ENCODE results near the gene CTSL. TPM values are rescaled to one million over a fixed set of nuclear protein-coding genes. Genes with fewer than 3 reads are reported as not detected.

Gene CTSL
- polyA plus RNA-seq, 1 donor (not counting 4 experiments of a cell fraction or from before 2014, with no cell fraction given): 121 TPM

DNA sequence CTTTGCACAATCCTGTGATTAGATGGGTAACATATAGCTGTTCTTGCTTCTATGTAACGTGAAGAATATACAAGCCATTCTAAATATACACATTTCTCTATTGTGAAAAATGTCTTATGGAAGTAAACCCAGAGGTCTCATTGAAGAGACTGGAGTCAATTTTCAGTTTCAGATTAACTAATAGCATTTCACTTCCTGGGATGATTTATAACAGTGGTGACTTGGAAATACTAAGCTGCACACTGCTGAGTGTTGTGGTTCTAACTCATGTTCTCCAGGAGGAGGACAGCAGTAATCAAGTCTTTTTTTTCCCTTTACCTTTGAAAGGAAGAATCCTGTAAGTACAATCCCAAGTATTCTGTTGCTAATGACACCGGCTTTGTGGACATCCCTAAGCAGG lies 3.3 kb downstream of the CTSL start:
- FAIRE-seq: no peak
- H2AFZ ChIP-seq (ENCODE audit: control insufficient read depth, low read length): no peak overlapping the region
- no peak overlapping the region for H3K4me2 ChIP-seq (ENCODE audit: control insufficient read depth, extremely low read depth, insufficient read depth, low read depth, low read length)
- H3K27me3 ChIP-seq (ENCODE audit: control insufficient read depth, extremely low read depth, insufficient read depth, low read length): no peaks in the 10 kb centered on the region
- no peaks in the 10 kb centered on the region for H3K4me1 ChIP-seq (ENCODE audit: control insufficient read depth, extremely low read depth, insufficient read depth, low read length)
- H3K9me3 ChIP-seq (ENCODE audit: control insufficient read depth, low read depth, low read length): no peaks in the 10 kb centered on the region
- no peaks in the 10 kb centered on the region for H4K20me1 ChIP-seq (ENCODE audit: control insufficient read depth, extremely low read depth, insufficient read depth, low read length)
- H3K36me3 ChIP-seq (ENCODE audit: control insufficient read depth in 2 of 2, extremely low read depth in 1 of 2, insufficient read depth in 2 of 2, low read length in 2 of 2): peaks cover 3 to 26% of the 10 kb centered on the region in 2 experiments
- no peak overlapping the region for H3K4me3 ChIP-seq (ENCODE audit: control insufficient read depth in 2 of 3, extremely low read depth in 1 of 3, insufficient read depth in 2 of 3, low read depth in 1 of 3, low read length in 3 of 3)
- no peaks in the 10 kb centered on the region for H3K79me2 ChIP-seq (ENCODE audit: control insufficient read depth, insufficient read depth, low read length)
- H3K9me1 ChIP-seq (ENCODE audit: control insufficient read depth, extremely low read depth, insufficient read depth, low read length): no peaks in the 10 kb centered on the region
- no peak for DNase-seq (ENCODE audit: low read depth, low spot score)
- TF ChIP-seq, protein P1, sequence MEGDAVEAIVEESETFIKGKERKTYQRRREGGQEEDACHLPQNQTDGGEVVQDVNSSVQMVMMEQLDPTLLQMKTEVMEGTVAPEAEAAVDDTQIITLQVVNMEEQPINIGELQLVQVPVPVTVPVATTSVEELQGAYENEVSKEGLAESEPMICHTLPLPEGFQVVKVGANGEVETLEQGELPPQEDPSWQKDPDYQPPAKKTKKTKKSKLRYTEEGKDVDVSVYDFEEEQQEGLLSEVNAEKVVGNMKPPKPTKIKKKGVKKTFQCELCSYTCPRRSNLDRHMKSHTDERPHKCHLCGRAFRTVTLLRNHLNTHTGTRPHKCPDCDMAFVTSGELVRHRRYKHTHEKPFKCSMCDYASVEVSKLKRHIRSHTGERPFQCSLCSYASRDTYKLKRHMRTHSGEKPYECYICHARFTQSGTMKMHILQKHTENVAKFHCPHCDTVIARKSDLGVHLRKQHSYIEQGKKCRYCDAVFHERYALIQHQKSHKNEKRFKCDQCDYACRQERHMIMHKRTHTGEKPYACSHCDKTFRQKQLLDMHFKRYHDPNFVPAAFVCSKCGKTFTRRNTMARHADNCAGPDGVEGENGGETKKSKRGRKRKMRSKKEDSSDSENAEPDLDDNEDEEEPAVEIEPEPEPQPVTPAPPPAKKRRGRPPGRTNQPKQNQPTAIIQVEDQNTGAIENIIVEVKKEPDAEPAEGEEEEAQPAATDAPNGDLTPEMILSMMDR (optimal IDR thresholded peaks at IDR 0.05 in 1 of 3, IDR thresholded peaks at IDR 0.05 in 1 of 3, conservative IDR thresholded peaks at IDR 0.05 in 1 of 3; ENCODE audit: extremely low read depth in 1 of 3, insufficient read depth in 2 of 3, low read length in 3 of 3): no peak
- TF ChIP-seq EZH2 (IDR thresholded peaks at IDR 0.05; ENCODE audit: low read length): no peak
- H3K27ac ChIP-seq (ENCODE audit: control insufficient read depth, insufficient read depth, low read length): no peak overlapping the region
- H3K9ac ChIP-seq (ENCODE audit: control insufficient read depth, extremely low read depth, insufficient read depth, low read length): no peak overlapping the region
- dilution Hi-C loops (cut with MboI; ENCODE audit: extremely low pct_ligation_motif_present, low sequenced_read_pairs): no loop called here

GRCh38 chr9:87731321-87731720 lies 5.4 kb downstream of the CTSL start:
- DNase-seq (ENCODE audit: low read depth, low spot score): no peak
- Histone ChIP-seq H3K9ac (ENCODE audit: control insufficient read depth, extremely low read depth, insufficient read depth, low read length) (no peak overlapping the region), H2AFZ (ENCODE audit: control insufficient read depth, low read length) (no peak overlapping the region), H3K27me3 (ENCODE audit: control insufficient read depth, extremely low read depth, insufficient read depth, low read length) (no peaks in the 10 kb centered on the region), H3K9me1 (ENCODE audit: control insufficient read depth, extremely low read depth, insufficient read depth, low read length) (no peaks in the 10 kb centered on the region), H3K4me1 (ENCODE audit: control insufficient read depth, extremely low read depth, insufficient read depth, low read length) (no peaks in the 10 kb centered on the region), H3K27ac (ENCODE audit: control insufficient read depth, insufficient read depth, low read length) (no peak overlapping the region), H3K36me3 (ENCODE audit: control insufficient read depth in 2 of 2, extremely low read depth in 1 of 2, insufficient read depth in 2 of 2, low read length in 2 of 2) (peaks cover 3 to 26% of the 10 kb centered on the region in 2 experiments), H3K4me2 (ENCODE audit: control insufficient read depth, extremely low read depth, insufficient read depth, low read depth, low read length) (no peak overlapping the region), H3K9me3 (ENCODE audit: control insufficient read depth, low read depth, low read length) (no peaks in the 10 kb centered on the region), H3K79me2 (ENCODE audit: control insufficient read depth, insufficient read depth, low read length) (no peaks in the 10 kb centered on the region), H4K20me1 (ENCODE audit: control insufficient read depth, extremely low read depth, insufficient read depth, low read length) (no peaks in the 10 kb centered on the region), H3K4me3 (ENCODE audit: control insufficient read depth in 2 of 3, extremely low read depth in 1 of 3, insufficient read depth in 2 of 3, low read depth in 1 of 3, low read length in 3 of 3) (no peak overlapping the region)
- FAIRE-seq: no peak
- TF ChIP-seq EZH2 (IDR thresholded peaks at IDR 0.05; ENCODE audit: low read length): no peak
- TF ChIP-seq, protein P1 (optimal IDR thresholded peaks at IDR 0.05 in 1 of 3, IDR thresholded peaks at IDR 0.05 in 1 of 3, conservative IDR thresholded peaks at IDR 0.05 in 1 of 3; ENCODE audit: extremely low read depth in 1 of 3, insufficient read depth in 2 of 3, low read length in 3 of 3): no peak
- dilution Hi-C loops (cut with MboI; ENCODE audit: extremely low pct_ligation_motif_present, low sequenced_read_pairs): no loop called here

All from keratinocyte (primary cell).